HG03095 (cell line): ENCODE data around the gene PARP8.
"Not testable (repeated sequence)": the region's sequence is repeated elsewhere in the genome, so short reads cannot be mapped to it uniquely, and the experiment has no call there.

Source experiments
- ATAC-seq: cut with Tn5 transposase; IDR thresholded peaks from one replicate; pipeline ENCODE4 v1.9.1; 2021; ENCODE audit warnings: moderate library complexity; ENCODE audit not compliant: unreplicated experiment

PARP8 gene

GRCh38 chr5:50675385-50675784, 8.9 kb downstream of the PARP8 start:
- no peak for ATAC-seq

- ATAC-seq, result not testable (repeated sequence)
Measured at GRCh38 chr5:50679554-50679953, 13.1 kb downstream of the PARP8 start.

GRCh38 chr5:50684721-50685120, 18.3 kb downstream of the PARP8 start:
- no peak for ATAC-seq

- no peak for ATAC-seq
Measured at GRCh38 chr5:50687548-50687947, 21.1 kb downstream of the PARP8 start.

- ATAC-seq, result no peak
Measured at GRCh38 chr5:50691399-50692016, 25.1 kb downstream of the PARP8 start.

GRCh38 chr5:50694027-50694590, 27.7 kb downstream of the PARP8 start:
- ATAC-seq, result no peak

GRCh38 chr5:50694626-50695025, 28.2 kb downstream of the PARP8 start:
- ATAC-seq, result not testable (repeated sequence)

- no peak for ATAC-seq
Measured at GRCh38 chr5:50697739-50698138, 31.3 kb downstream of the PARP8 start.

GRCh38 chr5:50699737-50700136, 33.3 kb downstream of the PARP8 start:
- ATAC-seq, result no peak

GRCh38 chr5:50700706-50701105, 34.3 kb downstream of the PARP8 start:
- no peak for ATAC-seq

- no peak for ATAC-seq
Measured at GRCh38 chr5:50702615-50703366, 36.4 kb downstream of the PARP8 start.

- ATAC-seq, result no peak
Measured at GRCh38 chr5:50703367-50703666, 36.9 kb downstream of the PARP8 start.

- no peak for ATAC-seq
Measured at GRCh38 chr5:50704730-50705129, 38.3 kb downstream of the PARP8 start.

- ATAC-seq, result no peak
Measured at GRCh38 chr5:50709471-50709870, 43.0 kb downstream of the PARP8 start.

GRCh38 chr5:50710838-50711237, 44.4 kb downstream of the PARP8 start:
- ATAC-seq, result peak; percentile 3

GRCh38 chr5:50711280-50711679, 44.8 kb downstream of the PARP8 start:
- peak; percentile 97 for ATAC-seq

GRCh38 chr5:50712479-50712878, 46.0 kb downstream of the PARP8 start:
- no peak for ATAC-seq

GRCh38 chr5:50715001-50715400, 48.6 kb downstream of the PARP8 start:
- no peak for ATAC-seq

- no peak for ATAC-seq
Measured at GRCh38 chr5:50716134-50716533, 49.7 kb downstream of the PARP8 start.

- no peak for ATAC-seq
Measured at GRCh38 chr5:50717651-50718050, 51.2 kb downstream of the PARP8 start.

- no peak for ATAC-seq
Measured at GRCh38 chr5:50720061-50720710, 53.7 kb downstream of the PARP8 start.

GRCh38 chr5:50722223-50722622, 55.8 kb downstream of the PARP8 start:
- no peak for ATAC-seq
